Uterus (tissue), 2 donors: ENCODE measurements around the gene DOK3.

ENCODE experiments used
- POLR2A ChIP-seq, 2 donors: fragments of 450-650 bp; IDR thresholded peaks; one replicate each; pipeline ENCODE4 v1.6.1; 2016; ENCODE audit warnings: antibody characterized with exemption in 2 of 2, mild to moderate bottlenecking in 1 of 2, moderate library complexity in 1 of 2
- TF ChIP-seq, protein P1 (sequence below), 4 experiments: fragments of 200-600 bp in 2 of 4; fragments of 450-650 bp in 2 of 4; sonication (generic) in 2 of 4; IDR thresholded peaks; one replicate each; pipeline ENCODE4 v1.5.1; 2016 to 2019; ENCODE audit warnings: antibody characterized with exemption in 4 of 4, mild to moderate bottlenecking in 2 of 4, moderate library complexity in 1 of 4

DNA sequence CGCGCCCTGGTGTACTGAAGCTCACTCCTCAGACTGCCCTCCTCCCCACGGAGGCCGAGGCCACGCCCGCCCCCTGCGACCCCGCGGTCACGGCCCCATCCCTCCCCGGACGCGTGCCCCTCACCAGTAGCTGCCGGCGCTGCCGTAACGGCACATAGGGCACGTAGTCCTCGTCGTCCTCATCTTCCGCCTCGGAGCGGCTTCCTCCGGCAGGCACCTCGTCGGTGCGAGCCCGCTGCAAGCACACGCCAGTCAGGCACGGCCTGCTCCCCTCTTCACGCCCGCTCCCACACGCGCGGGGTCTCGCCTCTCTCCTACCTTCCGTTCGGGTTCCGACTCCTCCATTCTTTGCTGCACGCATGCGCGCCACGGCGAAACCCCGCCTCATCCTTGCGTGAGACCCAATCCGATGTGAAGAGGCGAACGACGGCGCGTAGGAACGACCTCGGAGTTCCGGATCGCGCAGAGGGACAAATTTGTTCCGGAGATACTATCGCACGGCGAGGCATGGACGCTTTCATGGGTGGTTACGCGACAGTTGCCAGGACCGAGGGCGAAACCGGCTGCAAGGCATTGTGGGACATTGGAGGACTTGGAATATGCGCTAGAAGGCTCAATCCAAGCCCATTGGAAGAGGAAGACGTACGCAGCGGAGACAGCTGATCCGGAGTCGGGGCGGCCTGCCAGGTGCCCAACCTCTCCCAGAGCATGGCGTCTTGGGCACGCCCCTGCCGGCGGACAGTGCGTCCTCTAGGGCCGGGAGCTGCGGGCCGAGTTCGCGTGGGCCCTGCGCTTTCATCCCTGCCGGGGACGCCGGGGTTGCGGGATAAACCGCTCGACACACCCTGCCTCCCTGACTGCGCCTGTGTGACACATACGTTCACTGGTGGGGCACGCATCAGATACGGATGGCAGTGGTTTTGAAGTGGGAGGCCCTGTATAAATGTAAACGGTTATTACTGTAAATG, 7.3 kb upstream of the DOK3 start, which contains the start of gene DDX41:
- TF ChIP-seq, protein P1, sequence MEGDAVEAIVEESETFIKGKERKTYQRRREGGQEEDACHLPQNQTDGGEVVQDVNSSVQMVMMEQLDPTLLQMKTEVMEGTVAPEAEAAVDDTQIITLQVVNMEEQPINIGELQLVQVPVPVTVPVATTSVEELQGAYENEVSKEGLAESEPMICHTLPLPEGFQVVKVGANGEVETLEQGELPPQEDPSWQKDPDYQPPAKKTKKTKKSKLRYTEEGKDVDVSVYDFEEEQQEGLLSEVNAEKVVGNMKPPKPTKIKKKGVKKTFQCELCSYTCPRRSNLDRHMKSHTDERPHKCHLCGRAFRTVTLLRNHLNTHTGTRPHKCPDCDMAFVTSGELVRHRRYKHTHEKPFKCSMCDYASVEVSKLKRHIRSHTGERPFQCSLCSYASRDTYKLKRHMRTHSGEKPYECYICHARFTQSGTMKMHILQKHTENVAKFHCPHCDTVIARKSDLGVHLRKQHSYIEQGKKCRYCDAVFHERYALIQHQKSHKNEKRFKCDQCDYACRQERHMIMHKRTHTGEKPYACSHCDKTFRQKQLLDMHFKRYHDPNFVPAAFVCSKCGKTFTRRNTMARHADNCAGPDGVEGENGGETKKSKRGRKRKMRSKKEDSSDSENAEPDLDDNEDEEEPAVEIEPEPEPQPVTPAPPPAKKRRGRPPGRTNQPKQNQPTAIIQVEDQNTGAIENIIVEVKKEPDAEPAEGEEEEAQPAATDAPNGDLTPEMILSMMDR (IDR thresholded peaks at IDR 0.05), result peak in 1 of 4 experiments; percentile 9
- peak; percentile 23 to 30 for TF ChIP-seq POLR2A (IDR thresholded peaks at IDR 0.05)
